ENCODE data around the gene C19orf33. TPM values are rescaled to one million over a fixed set of nuclear protein-coding genes. Genes with fewer than 3 reads are reported as not detected.
A peak's percentile ranks its signal among the peaks of the same experiment; 100 is the strongest.

The C19orf33 gene
- total RNA-seq, 1 donor from 2014 or later, result 1.6 TPM

- H3K36me3 ChIP-seq, result peaks cover 33% of the 10 kb centered on the region
- H3K27ac ChIP-seq (replicated peaks), result no peak overlapping the region
- intact Hi-C loops (cut with micrococcal nuclease), result no loop called here
- H3K27me3 ChIP-seq (ENCODE audit: low read depth), result no peaks in the 10 kb centered on the region
- DNase-seq, result no peak
- H3K4me3 ChIP-seq, result no peak overlapping the region
- TF ChIP-seq CTCF (IDR thresholded peaks at IDR 0.05; ENCODE audit: borderline replicate concordance), result no peak
- H3K4me1 ChIP-seq, result peaks cover 12% of the 10 kb centered on the region
- no peaks in the 10 kb centered on the region for H3K9me3 ChIP-seq (replicated peaks)
Measured at GRCh38 chr19:38326591-38326990, 22.5 kb downstream of the C19orf33 start.

- H3K9me3 ChIP-seq (replicated peaks), result no peaks in the 10 kb centered on the region
- no peak for DNase-seq
- H3K4me3 ChIP-seq, result no peak overlapping the region
- H3K36me3 ChIP-seq, result peaks cover 29% of the 10 kb centered on the region
- H3K27me3 ChIP-seq (ENCODE audit: low read depth), result no peaks in the 10 kb centered on the region
- intact Hi-C loops (cut with micrococcal nuclease), result loop anchor here (5.0 kb wide), 1 partner anchor 87 kb away; no protein-coding TSS in a partner anchor
- TF ChIP-seq CTCF (IDR thresholded peaks at IDR 0.05; ENCODE audit: borderline replicate concordance), result no peak
- no peaks in the 10 kb centered on the region for H3K4me1 ChIP-seq
- no peak overlapping the region for H3K27ac ChIP-seq (replicated peaks)
Measured at GRCh38 chr19:38329651-38330050, 25.6 kb downstream of the C19orf33 start.

GRCh38 chr19:38331728-38332127 is 27.7 kb downstream of the C19orf33 start:
- Histone ChIP-seq H3K4me1 (peaks cover 4% of the 10 kb centered on the region), H3K4me3 (no peak overlapping the region), H3K27ac (replicated peaks) (no peak overlapping the region), H3K27me3 (ENCODE audit: low read depth) (no peaks in the 10 kb centered on the region), H3K36me3 (peaks cover 17% of the 10 kb centered on the region), H3K9me3 (replicated peaks) (no peaks in the 10 kb centered on the region)
- intact Hi-C loops (cut with micrococcal nuclease), result loop anchor here (5.0 kb wide), 1 partner anchor 89 kb away; no protein-coding TSS in a partner anchor
- TF ChIP-seq CTCF (IDR thresholded peaks at IDR 0.05; ENCODE audit: borderline replicate concordance), result no peak
- no peak for DNase-seq

GRCh38 chr19:38333245-38333644 is 29.2 kb downstream of the C19orf33 start:
- no peaks in the 10 kb centered on the region for H3K27me3 ChIP-seq (ENCODE audit: low read depth)
- H3K4me1 ChIP-seq, result peaks cover 11% of the 10 kb centered on the region
- no peak overlapping the region for H3K27ac ChIP-seq (replicated peaks)
- TF ChIP-seq CTCF (IDR thresholded peaks at IDR 0.05; ENCODE audit: borderline replicate concordance), result no peak
- H3K36me3 ChIP-seq, result peaks cover 2% of the 10 kb centered on the region
- H3K4me3 ChIP-seq, result no peak overlapping the region
- no peaks in the 10 kb centered on the region for H3K9me3 ChIP-seq (replicated peaks)
- DNase-seq, result no peak
- intact Hi-C loops (cut with micrococcal nuclease), result loop anchor here (5.0 kb wide), 1 partner anchor 91 kb away; no protein-coding TSS in a partner anchor

DNA sequence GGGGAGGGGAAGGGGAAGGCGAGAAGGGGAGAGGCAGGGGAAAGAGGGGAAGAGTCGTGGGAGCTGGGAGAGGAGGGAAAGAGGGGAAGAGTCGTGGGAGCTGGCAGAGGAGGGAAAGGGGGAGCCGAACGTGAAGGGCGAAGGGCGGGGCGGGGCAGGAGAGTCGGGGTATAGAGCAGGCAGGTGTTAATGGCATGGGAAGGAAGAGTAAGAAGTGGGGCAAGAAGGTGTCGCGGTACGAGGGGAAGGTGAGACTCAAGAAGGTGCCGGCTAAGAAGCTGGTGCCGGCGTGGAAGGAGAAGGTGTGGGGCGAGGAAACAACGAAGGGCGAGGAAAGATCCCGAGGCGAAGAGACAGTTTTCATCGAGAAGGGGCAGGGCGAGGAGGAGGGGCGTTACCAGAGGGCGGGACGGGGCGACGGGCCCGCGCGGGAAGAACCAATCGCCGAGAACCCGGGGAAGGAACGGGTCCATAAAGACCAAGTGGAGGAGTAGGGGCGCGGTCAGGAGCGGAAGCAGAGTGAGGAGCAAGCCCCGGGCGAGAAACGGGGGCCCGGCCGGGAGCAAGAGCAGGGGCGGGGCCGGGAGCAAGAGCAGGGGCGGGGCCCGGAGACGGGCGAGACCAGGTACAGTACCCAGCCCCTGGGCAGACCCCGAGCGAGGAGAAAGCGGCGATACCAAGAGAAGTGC is 32.0 kb downstream of the C19orf33 start:
- H3K27me3 ChIP-seq (ENCODE audit: low read depth), result no peaks in the 10 kb centered on the region
- H3K4me3 ChIP-seq, result peak overlapping the region; percentile 71
- TF ChIP-seq CTCF (IDR thresholded peaks at IDR 0.05; ENCODE audit: borderline replicate concordance), result no peak
- H3K9me3 ChIP-seq (replicated peaks), result no peaks in the 10 kb centered on the region
- intact Hi-C loops (cut with micrococcal nuclease), result no loop called here
- peak; percentile 96 for DNase-seq
- H3K36me3 ChIP-seq, result no peaks in the 10 kb centered on the region
- peaks cover 11% of the 10 kb centered on the region for H3K4me1 ChIP-seq
- H3K27ac ChIP-seq (replicated peaks), result peak overlapping the region; percentile 97
